Fibroblast of mammary gland (primary cell): Measurements from ENCODE around the gene MYRIP.

Experiments
- DNase-seq: peaks from one replicate; pipeline ENCODE4 v3.0.0-alpha.2; 2010; ENCODE audit warnings: low read depth
- H3K4me3 ChIP-seq: 2 replicates; pipeline ENCODE4 v1.5.1; 2011; ENCODE audit warnings: low read depth, mild to moderate bottlenecking, low read length, moderate library complexity; ENCODE audit not compliant: control insufficient read depth
- TF ChIP-seq, protein P1 (sequence below): conservative IDR thresholded peaks from 2 replicates; pipeline ENCODE4 v1.5.1; 2011; ENCODE audit warnings: low read depth, low read length, inconsistent platforms; ENCODE audit not compliant: control insufficient read depth, insufficient read depth

The MYRIP gene

DNA sequence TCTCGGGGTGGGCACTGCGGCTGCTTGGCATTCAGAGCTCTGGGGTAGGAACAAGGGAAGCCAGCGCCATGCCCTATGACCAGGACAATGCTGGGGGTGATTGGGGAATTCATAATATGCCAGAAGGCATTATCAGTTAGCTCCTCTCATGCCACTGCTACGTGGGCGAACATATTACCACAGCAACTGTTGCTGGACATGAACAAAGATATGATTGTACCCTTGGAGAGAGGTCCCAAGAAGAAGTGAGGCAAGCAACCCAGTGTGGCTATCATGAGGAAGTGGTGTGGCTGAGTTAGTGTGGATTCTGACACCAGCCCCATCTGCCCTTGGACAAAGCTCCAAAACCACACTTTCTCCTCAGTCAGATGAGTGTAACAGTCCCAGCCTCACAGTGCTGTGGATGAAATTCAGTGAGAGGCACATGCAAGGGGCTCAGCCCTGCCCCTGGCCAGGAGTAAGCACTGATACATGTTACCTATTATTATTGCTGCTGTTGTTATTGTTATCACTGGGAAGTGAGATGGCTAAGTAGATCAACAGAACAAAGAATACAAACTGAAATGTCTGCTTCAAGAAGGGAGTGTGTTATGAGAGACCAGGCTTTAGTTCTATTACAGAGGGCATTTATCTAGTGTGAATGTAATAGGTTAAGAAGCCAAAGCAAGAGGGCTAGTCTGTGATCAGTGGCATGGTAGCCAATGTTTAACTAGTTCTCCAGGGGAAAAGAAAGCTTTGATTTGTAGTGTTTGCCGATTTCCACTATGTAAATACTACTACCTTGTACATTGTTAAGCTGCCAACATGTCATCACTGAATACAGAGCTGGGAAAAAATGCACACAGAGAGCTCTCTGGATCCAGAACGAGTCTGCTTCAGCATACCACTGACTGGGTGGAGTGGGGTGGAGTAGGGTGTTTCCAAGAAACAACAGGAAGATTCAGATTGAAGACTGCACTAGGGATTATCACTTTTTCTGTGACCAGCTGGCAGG lies 277.8 kb downstream of the MYRIP start:
- no peak overlapping the region for H3K4me3 ChIP-seq
- TF ChIP-seq, protein P1, sequence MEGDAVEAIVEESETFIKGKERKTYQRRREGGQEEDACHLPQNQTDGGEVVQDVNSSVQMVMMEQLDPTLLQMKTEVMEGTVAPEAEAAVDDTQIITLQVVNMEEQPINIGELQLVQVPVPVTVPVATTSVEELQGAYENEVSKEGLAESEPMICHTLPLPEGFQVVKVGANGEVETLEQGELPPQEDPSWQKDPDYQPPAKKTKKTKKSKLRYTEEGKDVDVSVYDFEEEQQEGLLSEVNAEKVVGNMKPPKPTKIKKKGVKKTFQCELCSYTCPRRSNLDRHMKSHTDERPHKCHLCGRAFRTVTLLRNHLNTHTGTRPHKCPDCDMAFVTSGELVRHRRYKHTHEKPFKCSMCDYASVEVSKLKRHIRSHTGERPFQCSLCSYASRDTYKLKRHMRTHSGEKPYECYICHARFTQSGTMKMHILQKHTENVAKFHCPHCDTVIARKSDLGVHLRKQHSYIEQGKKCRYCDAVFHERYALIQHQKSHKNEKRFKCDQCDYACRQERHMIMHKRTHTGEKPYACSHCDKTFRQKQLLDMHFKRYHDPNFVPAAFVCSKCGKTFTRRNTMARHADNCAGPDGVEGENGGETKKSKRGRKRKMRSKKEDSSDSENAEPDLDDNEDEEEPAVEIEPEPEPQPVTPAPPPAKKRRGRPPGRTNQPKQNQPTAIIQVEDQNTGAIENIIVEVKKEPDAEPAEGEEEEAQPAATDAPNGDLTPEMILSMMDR, result no peak
- no peak for DNase-seq

DNA sequence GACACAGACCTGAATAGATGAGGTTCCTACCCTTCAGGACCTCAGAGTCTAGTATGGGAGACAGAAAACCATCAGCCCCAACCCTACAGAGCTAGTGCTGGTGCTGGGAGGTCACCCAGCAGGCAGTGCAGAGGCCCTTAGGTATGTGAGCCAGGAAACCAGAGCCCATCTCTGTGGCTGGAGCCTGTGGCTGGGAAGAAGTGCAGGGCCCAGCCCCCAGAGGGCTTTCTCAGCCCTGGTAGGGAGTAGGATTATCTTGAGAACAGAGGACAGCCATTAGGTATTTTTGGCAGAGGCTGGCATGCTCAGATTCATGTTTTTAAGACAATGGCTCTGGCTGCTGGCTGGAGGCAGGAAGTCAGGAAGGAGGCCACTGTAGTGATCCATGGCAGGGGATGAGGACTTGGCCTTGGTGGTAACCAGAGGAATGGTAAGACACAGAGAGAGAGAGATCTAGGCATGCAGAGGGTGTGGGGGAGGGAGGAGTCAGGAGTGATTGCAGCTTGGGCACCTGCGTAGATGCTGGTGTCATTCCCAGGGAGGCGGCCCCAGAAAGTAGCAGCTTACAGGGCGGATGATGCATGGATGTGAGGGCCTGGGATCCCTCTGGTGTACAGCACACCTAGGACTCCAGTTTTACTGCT lies 279.2 kb downstream of the MYRIP start:
- TF ChIP-seq, protein P1, result no peak
- no peak for DNase-seq
- no peak overlapping the region for H3K4me3 ChIP-seq

- no peak overlapping the region for H3K4me3 ChIP-seq
- TF ChIP-seq, protein P1, result no peak
- DNase-seq, result no peak
Observed at GRCh38 chr3:40096661-40097111, 287.3 kb downstream of the MYRIP start.

- DNase-seq, result no peak
- TF ChIP-seq, protein P1, result no peak
- H3K4me3 ChIP-seq, result no peak overlapping the region
Observed at GRCh38 chr3:40097131-40098117, 288.0 kb downstream of the MYRIP start.

GRCh38 chr3:40098261-40098759 lies 288.9 kb downstream of the MYRIP start:
- TF ChIP-seq, protein P1, result no peak
- DNase-seq, result no peak
- no peak overlapping the region for H3K4me3 ChIP-seq

- TF ChIP-seq, protein P1, result no peak
- H3K4me3 ChIP-seq, result no peak overlapping the region
- no peak for DNase-seq
Observed at GRCh38 chr3:40099871-40100270, 290.5 kb downstream of the MYRIP start.
